Gastrocnemius medialis (tissue), 4 donors: ENCODE measurements around the gene CDH7. TPM values are rescaled to one million over a fixed set of nuclear protein-coding genes. Genes with fewer than 3 reads are reported as not detected.

ENCODE experiments used
- ATAC-seq, 2 donors: fragments of 150-250 bp; one replicate each; pipeline ENCODE4 v1.9.1; 2016
- DNase-seq, 2 donors: peaks; one replicate each; pipeline ENCODE4 v3.0.0-alpha.2; 2019
- H3K27ac ChIP-seq, 4 donors: fragments of 200-600 bp; sonication (generic); 1 replicate in 1 of 4; 2 replicates in 3 of 4; pipeline ENCODE4 v1.5.1; 2016 to 2018; ENCODE audit warnings: mild to moderate bottlenecking in 2 of 4, moderate library complexity in 1 of 4
- H3K27me3 ChIP-seq, 3 donors: fragments of 200-600 bp; sonication (generic) in 2 of 3; 1 replicate in 1 of 3; 2 replicates in 2 of 3; pipeline versions ENCODE4 v1.5.1 to v1.6.0; 2016 to 2019; ENCODE audit warnings: mild to moderate bottlenecking in 1 of 3, moderate library complexity in 1 of 3
- H3K36me3 ChIP-seq, 2 donors: fragments of 200-600 bp; sonication (generic) in 1 of 2; one replicate each; pipeline ENCODE4 v1.5.1; 2017 to 2018
- H3K4me1 ChIP-seq, 2 donors: fragments of 200-600 bp; sonication (generic) in 1 of 2; one replicate each; pipeline ENCODE4 v1.5.1; 2016 to 2017; ENCODE audit warnings: mild to moderate bottlenecking in 2 of 2
- H3K4me3 ChIP-seq, 4 donors: fragments of 200-600 bp; sonication (generic) in 3 of 4; 1 replicate in 1 of 4; 2 replicates in 3 of 4; pipeline ENCODE4 v1.5.1; 2016 to 2019; ENCODE audit warnings: mild to moderate bottlenecking in 2 of 4
- H3K9me3 ChIP-seq, 3 donors: fragments of 200-600 bp; sonication (generic) in 2 of 3; 1 replicate in 1 of 3; 2 replicates in 2 of 3; pipeline ENCODE4 v1.5.1; 2016 to 2019
- POLR2A ChIP-seq, 2 donors: fragments of 450-650 bp; IDR thresholded peaks; one replicate each; pipeline ENCODE4 v1.6.1; 2017; ENCODE audit warnings: antibody characterized with exemption in 2 of 2, mild to moderate bottlenecking in 2 of 2, moderate library complexity in 2 of 2
- in situ Hi-C, 4 donors: fragments of 200-750 bp; cut with MboI; loops; one replicate each; pipeline versions ENCODE4 v1.15.0 to v1.8.0; 2017; ENCODE audit warnings: low sequenced_read_pairs in 4 of 4
- intact Hi-C: fragments of 100-400 bp; cut with DNase I; formaldehyde crosslinking; loops from one replicate; pipeline ENCODE4 v1.15.1; 2023; ENCODE audit warnings: low total_unique reads
- total RNA-seq, 4 donors: library from RNA; depleted of rRNA; stranded (reverse); fragments of >200 nt; gene quantifications; one replicate each; pipeline versions ENCODE4 v1.1.0 to v1.2.3, GENCODE V29; 2016
- TF ChIP-seq, protein P1 (sequence below), 5 experiments: fragments of 450-650 bp in 3 of 5; fragments of 200-600 bp in 2 of 5; sonication (generic) in 2 of 5; IDR thresholded peaks in 4 of 5; conservative IDR thresholded peaks in 1 of 5; 1 replicate in 4 of 5; 2 replicates in 1 of 5; pipeline ENCODE4 v1.5.1; 2016 to 2019; ENCODE audit warnings: antibody characterized with exemption in 5 of 5, mild to moderate bottlenecking in 3 of 5, moderate library complexity in 3 of 5

Gene CDH7
- total RNA-seq, 4 donors from 2014 or later = not detected

DNA sequence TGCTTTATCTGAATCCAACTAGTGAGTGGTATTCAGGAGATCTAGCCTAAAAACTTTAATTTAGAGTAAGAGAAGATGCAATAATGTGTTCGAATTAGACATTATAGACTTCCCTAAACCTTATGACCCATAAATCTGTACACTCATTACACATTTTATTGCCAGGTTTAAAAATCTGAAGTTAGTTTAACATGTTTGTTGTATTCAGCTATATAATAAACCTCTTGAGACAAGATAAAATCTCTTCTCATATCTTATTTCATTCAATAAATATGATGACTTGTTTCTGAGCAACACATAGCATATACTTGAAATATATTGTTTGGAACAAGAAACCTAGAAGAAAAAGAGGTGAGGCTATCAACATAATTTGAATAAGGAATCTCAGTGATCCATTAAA, 150.7 kb downstream of the CDH7 start:
- intact Hi-C loops (no loop called here), in situ Hi-C loops (no loop called here)
- no peak for ATAC-seq
- Histone ChIP-seq H3K36me3 (no peaks in the 10 kb centered on the region), H3K9me3 (no peaks in the 10 kb centered on the region), H3K27ac (no peak overlapping the region), H3K27me3 (no peaks in the 10 kb centered on the region), H3K4me3 (no peak overlapping the region), H3K4me1 (no peaks in the 10 kb centered on the region)
- TF ChIP-seq POLR2A (IDR thresholded peaks at IDR 0.05) = no peak
- TF ChIP-seq, protein P1, sequence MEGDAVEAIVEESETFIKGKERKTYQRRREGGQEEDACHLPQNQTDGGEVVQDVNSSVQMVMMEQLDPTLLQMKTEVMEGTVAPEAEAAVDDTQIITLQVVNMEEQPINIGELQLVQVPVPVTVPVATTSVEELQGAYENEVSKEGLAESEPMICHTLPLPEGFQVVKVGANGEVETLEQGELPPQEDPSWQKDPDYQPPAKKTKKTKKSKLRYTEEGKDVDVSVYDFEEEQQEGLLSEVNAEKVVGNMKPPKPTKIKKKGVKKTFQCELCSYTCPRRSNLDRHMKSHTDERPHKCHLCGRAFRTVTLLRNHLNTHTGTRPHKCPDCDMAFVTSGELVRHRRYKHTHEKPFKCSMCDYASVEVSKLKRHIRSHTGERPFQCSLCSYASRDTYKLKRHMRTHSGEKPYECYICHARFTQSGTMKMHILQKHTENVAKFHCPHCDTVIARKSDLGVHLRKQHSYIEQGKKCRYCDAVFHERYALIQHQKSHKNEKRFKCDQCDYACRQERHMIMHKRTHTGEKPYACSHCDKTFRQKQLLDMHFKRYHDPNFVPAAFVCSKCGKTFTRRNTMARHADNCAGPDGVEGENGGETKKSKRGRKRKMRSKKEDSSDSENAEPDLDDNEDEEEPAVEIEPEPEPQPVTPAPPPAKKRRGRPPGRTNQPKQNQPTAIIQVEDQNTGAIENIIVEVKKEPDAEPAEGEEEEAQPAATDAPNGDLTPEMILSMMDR (IDR thresholded peaks at IDR 0.05 in 4 of 5, conservative IDR thresholded peaks at IDR 0.05 in 1 of 5) = no peak
- DNase-seq = no peak

DNA sequence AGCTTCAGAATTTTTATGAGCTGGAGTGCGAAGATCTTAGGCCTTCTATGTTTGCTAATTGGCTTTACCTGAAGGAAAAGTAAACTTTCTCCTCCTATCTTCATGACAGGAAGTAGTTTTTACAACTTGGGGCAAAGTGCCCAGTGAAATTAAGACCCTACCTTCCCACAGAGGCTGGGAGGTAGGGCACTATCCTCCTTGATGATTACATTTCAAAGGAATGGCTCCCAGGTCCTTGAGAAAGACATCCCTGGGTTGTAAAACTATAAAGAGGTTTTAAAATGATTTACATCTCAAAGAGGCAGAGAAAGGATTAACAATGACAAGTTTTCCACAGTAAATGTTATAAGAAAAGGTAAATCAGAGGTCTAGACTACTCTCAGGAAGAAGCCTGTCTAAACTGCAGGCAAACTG, 155.8 kb downstream of the CDH7 start:
- no peak overlapping the region for H3K4me3 ChIP-seq
- no peak for ATAC-seq
- H3K4me1 ChIP-seq = no peaks in the 10 kb centered on the region
- H3K27me3 ChIP-seq = no peaks in the 10 kb centered on the region
- TF ChIP-seq POLR2A (IDR thresholded peaks at IDR 0.05) = no peak
- TF ChIP-seq, protein P1 (IDR thresholded peaks at IDR 0.05 in 4 of 5, conservative IDR thresholded peaks at IDR 0.05 in 1 of 5) = no peak
- no peak overlapping the region for H3K27ac ChIP-seq
- intact Hi-C loops (no loop called here), in situ Hi-C loops (no loop called here)
- no peaks in the 10 kb centered on the region for H3K36me3 ChIP-seq
- no peak for DNase-seq
- H3K9me3 ChIP-seq = no peaks in the 10 kb centered on the region

DNA sequence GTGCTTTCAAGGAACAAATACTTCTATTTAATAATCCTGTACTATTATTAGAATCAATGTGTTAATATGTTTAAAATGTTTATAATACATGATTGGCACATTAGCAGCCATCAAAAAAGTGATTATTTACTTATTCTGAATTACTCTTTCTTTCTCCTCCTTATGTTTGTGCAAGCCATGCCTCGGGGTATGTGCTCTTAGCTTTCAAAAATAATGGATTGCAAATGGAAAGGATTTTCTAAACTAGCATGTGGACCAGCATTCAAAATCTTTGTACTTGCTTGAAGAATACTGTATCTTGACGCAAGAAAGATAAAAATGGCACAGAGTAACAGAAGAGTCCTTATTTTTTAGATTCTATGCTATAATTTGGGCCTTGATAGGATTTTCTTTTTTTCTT, 156.5 kb downstream of the CDH7 start:
- DNase-seq (no peak), ATAC-seq (no peak)
- in situ Hi-C loops = no loop called here
- intact Hi-C loops = no loop called here
- no peaks in the 10 kb centered on the region for H3K4me1 ChIP-seq
- no peaks in the 10 kb centered on the region for H3K36me3 ChIP-seq
- no peaks in the 10 kb centered on the region for H3K9me3 ChIP-seq
- TF ChIP-seq, protein P1 (IDR thresholded peaks at IDR 0.05 in 4 of 5, conservative IDR thresholded peaks at IDR 0.05 in 1 of 5) = no peak
- no peak for TF ChIP-seq POLR2A (IDR thresholded peaks at IDR 0.05)
- H3K4me3 ChIP-seq = no peak overlapping the region
- H3K27me3 ChIP-seq = no peaks in the 10 kb centered on the region
- no peak overlapping the region for H3K27ac ChIP-seq

DNA sequence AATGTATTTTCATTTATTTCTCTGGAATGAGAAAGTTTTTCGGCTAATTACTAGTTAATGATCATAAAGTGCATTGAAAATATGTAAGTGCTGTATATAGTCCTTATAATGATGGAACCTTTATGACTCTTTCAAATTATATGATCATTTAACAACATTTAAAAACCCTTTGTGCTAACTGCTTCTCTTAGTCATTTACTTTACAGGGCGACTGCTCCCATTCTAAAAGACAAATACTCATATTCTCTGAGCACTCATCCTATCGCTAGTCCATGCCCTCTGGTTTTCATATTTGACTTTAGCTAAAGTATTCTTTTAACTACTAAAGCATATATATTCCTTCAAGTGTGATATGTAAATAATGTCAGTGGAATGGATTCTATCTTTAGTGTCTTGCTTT, 168.2 kb downstream of the CDH7 start:
- intact Hi-C loops (no loop called here), in situ Hi-C loops (no loop called here)
- no peaks in the 10 kb centered on the region for H3K36me3 ChIP-seq
- no peaks in the 10 kb centered on the region for H3K27me3 ChIP-seq
- TF ChIP-seq, protein P1 (IDR thresholded peaks at IDR 0.05 in 4 of 5, conservative IDR thresholded peaks at IDR 0.05 in 1 of 5) = no peak
- no peak for TF ChIP-seq POLR2A (IDR thresholded peaks at IDR 0.05)
- H3K4me3 ChIP-seq = no peak overlapping the region
- ATAC-seq (no peak), DNase-seq (no peak)
- no peaks in the 10 kb centered on the region for H3K9me3 ChIP-seq
- H3K27ac ChIP-seq = no peak overlapping the region
- H3K4me1 ChIP-seq = no peaks in the 10 kb centered on the region

DNA sequence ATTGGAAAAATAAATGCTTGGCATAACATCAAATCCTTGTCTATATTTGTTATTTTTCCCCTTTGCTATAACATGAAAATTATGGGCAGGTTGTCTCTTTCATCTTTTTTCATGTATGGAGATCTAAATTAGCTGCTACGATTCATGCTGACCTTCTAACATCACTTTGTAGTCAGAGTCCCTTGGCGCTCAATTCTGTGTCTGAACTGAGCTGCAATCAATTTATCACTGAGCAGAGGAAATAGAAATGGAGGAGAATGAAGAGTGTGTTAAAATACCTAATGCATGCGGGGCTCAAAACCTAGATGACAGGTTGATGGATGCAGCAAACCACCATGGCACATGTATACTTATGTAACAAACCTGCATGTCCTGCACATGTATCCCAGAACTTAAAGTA, 168.9 kb downstream of the CDH7 start:
- H3K4me3 ChIP-seq = no peak overlapping the region
- intact Hi-C loops (no loop called here), in situ Hi-C loops (no loop called here)
- H3K27me3 ChIP-seq = no peaks in the 10 kb centered on the region
- H3K4me1 ChIP-seq = no peaks in the 10 kb centered on the region
- DNase-seq (no peak), ATAC-seq (no peak)
- H3K27ac ChIP-seq = no peak overlapping the region
- H3K36me3 ChIP-seq = no peaks in the 10 kb centered on the region
- no peaks in the 10 kb centered on the region for H3K9me3 ChIP-seq
- TF ChIP-seq POLR2A (IDR thresholded peaks at IDR 0.05) = no peak
- TF ChIP-seq, protein P1 (IDR thresholded peaks at IDR 0.05 in 4 of 5, conservative IDR thresholded peaks at IDR 0.05 in 1 of 5) = no peak
